WI38 (cell line): Measurements from ENCODE around the gene DNM1.
"Not testable (repeated sequence)": the region's sequence is repeated elsewhere in the genome, so short reads cannot be mapped to it uniquely, and the experiment has no call there.

Experiments
- H3K4me3 ChIP-seq: 2 replicates; pipeline ENCODE4 v1.5.1; 2011; ENCODE audit warnings: low read depth, mild to moderate bottlenecking, control low read depth, low read length
- TF ChIP-seq, protein P1 (sequence below): IDR thresholded peaks from 2 replicates; pipeline ENCODE4 v1.5.1; 2012; ENCODE audit warnings: low read depth, mild to moderate bottlenecking, control low read depth, low read length

The DNM1 gene

DNA sequence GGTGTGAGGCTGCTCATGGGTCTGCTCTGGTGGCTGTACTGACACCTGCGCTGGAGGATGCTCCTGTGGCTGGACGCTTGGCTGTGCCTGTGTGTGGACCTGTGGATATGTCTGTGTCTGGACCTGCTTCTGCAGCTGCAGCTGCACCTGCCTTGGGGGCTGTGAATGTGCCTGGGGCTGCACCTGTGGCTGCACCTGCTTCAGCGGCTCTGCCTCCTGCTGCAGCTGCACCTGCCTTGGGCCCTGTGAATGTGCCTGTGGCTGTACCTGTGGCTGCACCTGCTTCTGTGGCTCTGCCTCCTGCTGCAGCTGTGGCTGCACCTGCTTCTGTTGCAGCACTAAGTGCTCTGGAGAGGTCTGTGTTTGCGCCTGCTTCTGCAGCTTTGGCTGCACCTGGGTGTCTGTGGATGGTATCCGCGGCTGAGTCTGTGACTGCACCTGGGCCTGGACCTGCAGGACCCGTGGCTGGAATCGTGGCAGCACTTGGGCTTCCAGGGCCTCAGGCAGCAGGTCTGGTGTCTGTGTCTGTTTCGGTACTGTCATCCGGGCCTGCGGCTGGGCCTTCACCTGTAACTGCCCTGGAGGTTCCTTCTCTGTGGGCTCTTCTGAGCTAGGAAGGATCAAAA, 24.3 kb upstream of the DNM1 start:
- TF ChIP-seq, protein P1, sequence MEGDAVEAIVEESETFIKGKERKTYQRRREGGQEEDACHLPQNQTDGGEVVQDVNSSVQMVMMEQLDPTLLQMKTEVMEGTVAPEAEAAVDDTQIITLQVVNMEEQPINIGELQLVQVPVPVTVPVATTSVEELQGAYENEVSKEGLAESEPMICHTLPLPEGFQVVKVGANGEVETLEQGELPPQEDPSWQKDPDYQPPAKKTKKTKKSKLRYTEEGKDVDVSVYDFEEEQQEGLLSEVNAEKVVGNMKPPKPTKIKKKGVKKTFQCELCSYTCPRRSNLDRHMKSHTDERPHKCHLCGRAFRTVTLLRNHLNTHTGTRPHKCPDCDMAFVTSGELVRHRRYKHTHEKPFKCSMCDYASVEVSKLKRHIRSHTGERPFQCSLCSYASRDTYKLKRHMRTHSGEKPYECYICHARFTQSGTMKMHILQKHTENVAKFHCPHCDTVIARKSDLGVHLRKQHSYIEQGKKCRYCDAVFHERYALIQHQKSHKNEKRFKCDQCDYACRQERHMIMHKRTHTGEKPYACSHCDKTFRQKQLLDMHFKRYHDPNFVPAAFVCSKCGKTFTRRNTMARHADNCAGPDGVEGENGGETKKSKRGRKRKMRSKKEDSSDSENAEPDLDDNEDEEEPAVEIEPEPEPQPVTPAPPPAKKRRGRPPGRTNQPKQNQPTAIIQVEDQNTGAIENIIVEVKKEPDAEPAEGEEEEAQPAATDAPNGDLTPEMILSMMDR, result no peak
- H3K4me3 ChIP-seq, result no peak overlapping the region

DNA sequence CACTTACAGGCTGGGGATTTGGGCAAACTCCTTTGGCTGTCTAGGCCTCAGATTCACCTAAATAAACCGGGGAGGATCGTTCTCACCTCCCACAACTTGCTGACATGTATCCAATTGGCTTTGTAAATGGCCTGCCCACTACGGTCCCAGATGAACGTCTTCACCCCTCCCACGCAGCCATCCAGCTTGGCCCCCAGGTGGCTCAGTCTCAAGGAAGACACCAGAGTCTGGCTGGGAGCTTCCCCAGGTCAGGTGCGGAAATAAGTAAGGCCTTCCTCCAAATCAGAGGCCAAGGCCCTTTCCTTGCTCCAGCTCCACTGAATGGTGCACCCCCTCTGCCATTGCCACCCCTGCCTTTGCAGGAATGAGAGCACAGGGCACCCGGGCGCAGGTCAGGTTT, 23.2 kb upstream of the DNM1 start:
- no peak overlapping the region for H3K4me3 ChIP-seq
- TF ChIP-seq, protein P1, result no peak

DNA sequence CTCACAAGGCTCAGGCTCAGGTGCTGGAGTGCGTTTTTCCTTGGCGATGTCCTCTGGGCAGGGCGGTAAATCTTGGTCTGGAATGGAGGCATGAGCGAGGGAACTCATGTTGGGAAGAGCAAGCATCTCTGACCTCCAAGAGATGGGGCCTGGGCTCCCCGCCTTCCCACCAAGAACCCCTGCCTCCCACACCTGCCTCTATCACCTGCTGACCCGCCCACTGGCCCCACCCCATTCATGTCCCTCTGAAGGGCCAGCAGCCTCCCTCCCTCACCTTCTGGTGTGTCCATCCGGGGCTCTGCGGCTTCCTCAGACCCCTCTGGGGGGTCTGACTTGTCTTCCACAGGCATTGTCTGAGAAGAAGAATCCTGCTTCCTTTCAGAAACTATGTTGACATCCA, 22.7 kb upstream of the DNM1 start:
- no peak overlapping the region for H3K4me3 ChIP-seq
- TF ChIP-seq, protein P1, result no peak

DNA sequence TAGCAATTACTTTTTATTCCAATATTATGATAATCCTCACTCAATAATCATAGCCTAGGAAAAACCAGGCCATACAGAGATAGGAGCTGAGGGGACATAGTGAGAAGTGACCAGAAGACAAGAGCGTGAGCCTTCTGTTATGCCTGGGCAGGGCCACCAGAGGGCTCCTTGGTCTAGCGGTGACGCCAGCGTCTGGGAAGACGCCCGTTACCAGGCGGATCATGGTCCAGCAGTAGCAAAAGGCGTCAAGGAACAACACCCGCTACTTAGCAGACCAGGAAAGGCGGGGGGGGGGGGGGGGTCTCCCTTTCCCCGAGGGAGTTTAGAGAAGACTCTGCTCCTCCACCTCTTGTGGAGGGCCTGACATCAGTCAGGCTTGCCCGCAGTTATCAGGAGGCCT, 21.7 kb upstream of the DNM1 start:
- TF ChIP-seq, protein P1, result peak; percentile 30; the same call in 1 of the 2 replicates
- not testable (repeated sequence) for H3K4me3 ChIP-seq

DNA sequence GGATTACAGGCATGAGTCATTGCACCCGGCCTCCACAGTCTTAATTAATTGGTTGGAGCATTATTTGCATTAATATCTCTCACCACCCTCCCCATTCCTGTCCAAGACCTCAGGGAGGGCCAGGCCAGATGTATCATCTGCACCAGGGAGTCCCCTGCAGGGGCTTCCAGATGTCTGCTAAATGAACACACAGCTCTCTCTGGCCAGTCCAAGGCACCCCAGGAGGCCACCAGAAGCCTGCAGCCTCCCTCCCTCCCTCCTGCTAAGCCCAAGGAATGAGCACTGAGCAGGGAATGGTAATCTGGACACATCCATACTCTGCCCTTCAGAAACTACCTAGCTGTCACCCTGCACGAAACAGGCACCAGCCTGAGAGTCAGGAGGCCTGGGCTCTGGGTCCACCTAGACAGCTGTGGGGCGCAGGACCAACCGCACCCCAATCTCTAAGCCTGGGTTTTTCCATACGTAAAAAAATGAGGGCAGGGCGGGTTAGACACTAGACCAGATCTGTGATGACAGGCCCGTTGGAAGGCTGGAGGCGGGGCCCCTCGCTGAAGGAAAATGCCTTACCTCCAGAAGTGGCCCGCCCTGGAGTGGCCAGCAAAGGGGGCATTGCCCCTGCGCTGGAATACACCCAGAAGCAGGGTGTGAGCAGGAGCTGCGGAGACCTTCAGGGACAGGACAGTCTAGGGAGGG, 20.1 kb upstream of the DNM1 start:
- H3K4me3 ChIP-seq, result no peak overlapping the region
- TF ChIP-seq, protein P1, result no peak

DNA sequence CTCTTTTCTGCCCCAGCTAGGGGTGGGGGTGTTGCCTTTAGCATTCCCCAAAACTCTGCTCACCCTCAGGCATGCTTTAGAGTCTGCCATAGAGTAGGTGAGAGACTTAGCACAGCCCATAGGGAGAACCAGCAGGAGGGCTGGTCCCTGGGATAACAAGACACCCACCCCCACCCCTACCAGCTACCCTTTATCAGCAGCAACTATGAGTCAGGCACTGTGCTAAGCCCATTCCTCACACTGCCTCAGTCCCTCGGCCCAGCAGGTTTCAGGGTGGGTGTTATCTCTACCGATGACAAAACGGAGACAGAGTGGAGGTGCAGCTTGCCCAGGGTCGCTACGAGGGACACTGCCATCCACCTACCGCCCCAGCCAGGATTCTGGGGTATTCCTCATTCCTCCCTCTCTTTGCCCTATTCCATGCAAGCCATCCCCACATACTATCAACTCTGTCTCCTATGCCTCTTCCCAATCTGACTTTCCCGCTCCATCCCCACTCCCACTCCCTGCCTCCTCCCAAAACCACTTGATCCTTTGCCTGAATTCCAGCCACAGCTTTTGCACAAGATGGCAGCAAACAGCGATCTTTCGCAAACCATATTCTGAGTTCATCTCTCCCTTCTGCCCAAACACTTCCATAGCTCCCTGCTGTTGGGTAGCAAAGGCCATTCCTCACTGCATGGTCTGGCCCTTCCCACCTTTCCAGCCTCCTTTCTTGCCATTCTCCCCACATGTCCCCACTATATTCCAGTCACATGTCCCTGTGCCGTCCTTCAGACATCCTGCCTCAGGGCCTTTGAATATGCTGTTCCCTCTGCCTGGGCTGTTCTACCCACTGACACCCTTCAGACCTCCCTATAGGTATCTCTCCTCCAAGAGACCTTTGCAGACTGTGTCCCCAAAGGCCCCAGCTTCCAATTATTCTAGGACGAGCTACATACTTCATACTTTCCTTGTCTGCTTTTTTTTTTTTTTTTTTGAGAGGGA, 16.9 kb upstream of the DNM1 start:
- TF ChIP-seq, protein P1, result no peak
- no peak overlapping the region for H3K4me3 ChIP-seq
